Measurements from ENCODE around the gene TMEM52. TPM values are rescaled to one million over a fixed set of nuclear protein-coding genes. Genes with fewer than 3 reads are reported as not detected.

TMEM52 gene
- total RNA-seq, 1 experiment from 2014 or later, result 9.6 TPM

DNA sequence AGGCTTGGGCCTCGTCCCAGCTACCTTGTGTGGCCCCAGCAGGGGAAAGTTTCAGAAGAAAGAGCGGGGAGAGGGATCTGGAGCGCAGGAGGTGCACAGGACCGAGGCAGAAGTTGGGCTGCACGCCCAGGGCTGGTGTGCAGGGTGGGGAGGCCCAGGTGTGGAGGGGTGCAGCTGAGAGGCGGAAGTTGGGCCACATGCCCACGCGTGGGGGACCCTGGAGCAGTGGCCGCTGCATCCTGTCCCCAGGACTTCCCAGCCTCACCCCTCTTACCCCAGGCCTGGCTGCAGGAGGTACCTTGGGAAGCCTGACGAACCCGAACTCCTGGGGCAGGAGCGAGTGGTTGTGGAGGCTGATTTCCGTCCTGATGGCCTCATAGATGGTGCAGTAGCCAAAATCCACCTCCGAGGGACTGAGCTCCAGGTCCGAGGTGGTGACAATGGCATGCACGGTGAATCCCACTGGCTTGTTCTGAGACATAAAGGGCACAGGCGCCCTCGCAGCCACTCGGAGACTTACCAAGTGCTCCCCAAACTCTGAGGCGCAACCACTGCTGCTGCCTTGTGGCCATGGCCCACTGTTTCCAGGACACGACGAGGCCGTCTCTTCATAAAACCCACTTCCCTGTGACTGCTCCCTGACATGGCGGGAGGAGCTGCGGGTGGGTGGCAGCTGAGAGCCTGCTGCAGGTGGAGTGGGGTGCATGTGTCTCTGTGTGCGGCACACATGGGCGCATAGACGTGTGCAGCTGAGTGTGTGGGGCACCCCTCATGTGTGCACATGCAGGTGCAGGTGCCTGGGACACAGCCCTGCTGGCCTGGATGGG lies 20.4 kb upstream of the TMEM52 start:
- Histone ChIP-seq H4K8ac (replicated peaks; ENCODE audit: insufficient read length, low read depth, low read length) (no peak overlapping the region), H4K20me1 (ENCODE audit: control insufficient read depth, insufficient read depth, insufficient read length) (peaks cover 3% of the 10 kb centered on the region), H3K79me2 (ENCODE audit: insufficient read depth, low read length) (no peaks in the 10 kb centered on the region), H3K9me3 (ENCODE audit: control insufficient read depth, low read depth, low read length) (no peaks in the 10 kb centered on the region), H3K14ac (ENCODE audit: insufficient read depth, low read length) (no peak overlapping the region; the same call in 1 of the 2 replicates), H2BK120ac (ENCODE audit: low read depth, low read length, poor library complexity, severe bottlenecking) (no peak overlapping the region), H3K4me1 (ENCODE audit: insufficient read depth, low read length) (no peaks in the 10 kb centered on the region), H3K18ac (ENCODE audit: insufficient read length, low read depth, low read length) (no peak overlapping the region), H3K4me2 (ENCODE audit: insufficient read depth, insufficient read length, low read length) (no peak overlapping the region), H3K23ac (ENCODE audit: insufficient read length, low read depth, low read length) (no peak overlapping the region), H3K4ac (ENCODE audit: low read depth, low read length) (no peak overlapping the region), H3K27ac (ENCODE audit: insufficient read length, low read depth, low read length) (no peak overlapping the region), H3K79me1 (ENCODE audit: insufficient read depth, low read depth, low read length, poor library complexity, severe bottlenecking) (no peaks in the 10 kb centered on the region), H2BK20ac (ENCODE audit: low read depth, low read length, poor library complexity, severe bottlenecking) (no peak overlapping the region), H2BK15ac (ENCODE audit: low read depth, low read length) (no peak overlapping the region), H2BK12ac (ENCODE audit: insufficient read length, low read depth, low read length) (no peak overlapping the region), H2AFZ (ENCODE audit: low read length) (no peak overlapping the region), H4K91ac (ENCODE audit: insufficient read length, low read depth, low read length) (no peak overlapping the region), H2BK5ac (ENCODE audit: insufficient read length, low read length) (no peak overlapping the region), H3K27me3 (ENCODE audit: insufficient read depth, low read length) (no peaks in the 10 kb centered on the region), H3K56ac (ENCODE audit: insufficient read length, low read depth, low read length) (no peak overlapping the region), H2AK5ac (ENCODE audit: insufficient read length, low read length) (no peak overlapping the region), H4K5ac (ENCODE audit: insufficient read length, low read depth, low read length) (no peak overlapping the region), H3K23me2 (ENCODE audit: insufficient read length, low read depth, low read length, poor library complexity, severe bottlenecking) (no peaks in the 10 kb centered on the region), H3K9ac (ENCODE audit: extremely low read depth, insufficient read length, low read length) (no peak overlapping the region), H3T11ph (ENCODE audit: low read length) (no peak overlapping the region)
- no peak for DNase-seq
- Mint-ChIP-seq H3K27ac (no peak overlapping the region), H3K4me1 (peaks cover 6% of the 10 kb centered on the region in 2 experiments; a peak in 3 of 4 replicates), H3K36me3 (ENCODE audit: insufficient read depth in 1 of 3, low read depth in 3 of 3) (no peaks in the 10 kb centered on the region), H3K9me3 (peaks cover 0 to 5% of the 10 kb centered on the region in 2 experiments; a peak in 2 of 5 replicates), H3K4me3 (no peak overlapping the region), H3K27me3 (ENCODE audit: low read depth) (peaks cover 2% of the 10 kb centered on the region)
- TF ChIP-seq, protein P1, sequence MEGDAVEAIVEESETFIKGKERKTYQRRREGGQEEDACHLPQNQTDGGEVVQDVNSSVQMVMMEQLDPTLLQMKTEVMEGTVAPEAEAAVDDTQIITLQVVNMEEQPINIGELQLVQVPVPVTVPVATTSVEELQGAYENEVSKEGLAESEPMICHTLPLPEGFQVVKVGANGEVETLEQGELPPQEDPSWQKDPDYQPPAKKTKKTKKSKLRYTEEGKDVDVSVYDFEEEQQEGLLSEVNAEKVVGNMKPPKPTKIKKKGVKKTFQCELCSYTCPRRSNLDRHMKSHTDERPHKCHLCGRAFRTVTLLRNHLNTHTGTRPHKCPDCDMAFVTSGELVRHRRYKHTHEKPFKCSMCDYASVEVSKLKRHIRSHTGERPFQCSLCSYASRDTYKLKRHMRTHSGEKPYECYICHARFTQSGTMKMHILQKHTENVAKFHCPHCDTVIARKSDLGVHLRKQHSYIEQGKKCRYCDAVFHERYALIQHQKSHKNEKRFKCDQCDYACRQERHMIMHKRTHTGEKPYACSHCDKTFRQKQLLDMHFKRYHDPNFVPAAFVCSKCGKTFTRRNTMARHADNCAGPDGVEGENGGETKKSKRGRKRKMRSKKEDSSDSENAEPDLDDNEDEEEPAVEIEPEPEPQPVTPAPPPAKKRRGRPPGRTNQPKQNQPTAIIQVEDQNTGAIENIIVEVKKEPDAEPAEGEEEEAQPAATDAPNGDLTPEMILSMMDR (conservative IDR thresholded peaks at IDR 0.05), result no peak
- no CpG with 5 or more reads among the region's 28 CpGs for WGBS (ENCODE audit: extremely low coverage, insufficient read length, low lambda C conversion rate)

All from H9 (cell line).